Neural cell (in vitro differentiated cells): ENCODE data around the gene TMEM9. TPM values are rescaled to one million over a fixed set of nuclear protein-coding genes. Genes with fewer than 3 reads are reported as not detected.

Source experiments
- H2AFZ ChIP-seq: fragments of 200-600, 300-800 bp; sonication (generic), shearing (Covaris generic); 2 replicates; pipeline ENCODE4 v1.6.0; 2014; ENCODE audit warnings: low read depth, mild to moderate bottlenecking, antibody characterized with exemption, low read length, moderate library complexity
- H3F3A ChIP-seq: fragments of 200-600 bp; shearing (Covaris generic); 2 replicates; pipeline ENCODE4 v1.6.1; 2016; ENCODE audit warnings: mild to moderate bottlenecking, moderate library complexity, mixed read lengths, antibody characterized with exemption, low read length; ENCODE audit not compliant: insufficient read depth, poor library complexity, severe bottlenecking
- H3K27ac ChIP-seq: fragments of 200-600, 300-800 bp; sonication (generic), shearing (Covaris generic); 2 replicates; pipeline ENCODE4 v1.5.1; 2014; ENCODE audit warnings: mild to moderate bottlenecking, low read length, moderate library complexity
- H3K27me3 ChIP-seq: fragments of 300-800, 200-600 bp; sonication (generic), shearing (Covaris generic); 2 replicates; pipeline ENCODE4 v1.6.0; 2014; ENCODE audit warnings: mild to moderate bottlenecking, low read depth, low read length, moderate library complexity; ENCODE audit not compliant: insufficient read depth
- H3K36me3 ChIP-seq: fragments of 300-800, 200-600 bp; sonication (generic), shearing (Covaris generic); 2 replicates; pipeline ENCODE4 v1.5.1; 2014; ENCODE audit warnings: mild to moderate bottlenecking, antibody characterized with exemption, low read length, moderate library complexity; ENCODE audit not compliant: insufficient read depth
- H3K4me2 ChIP-seq: fragments of 300-800, 200-600 bp; sonication (generic), shearing (Covaris generic); 2 replicates; pipeline ENCODE4 v1.6.0; 2014; ENCODE audit warnings: mild to moderate bottlenecking, low read length
- H3K4me3 ChIP-seq: fragments of 300-800, 200-600 bp; sonication (generic), shearing (Covaris generic); 2 replicates; pipeline ENCODE4 v1.5.1; 2014; ENCODE audit warnings: mild to moderate bottlenecking, low read length, moderate library complexity
- H3K79me2 ChIP-seq: fragments of 200-600 bp; shearing (Covaris generic); replicated peaks from 2 replicates; pipeline ENCODE4 v1.6.0; 2014; ENCODE audit warnings: mild to moderate bottlenecking, low read length, moderate library complexity; ENCODE audit not compliant: insufficient read depth
- H3K9ac ChIP-seq: fragments of 300-800, 200-600 bp; sonication (generic), shearing (Covaris generic); 2 replicates; pipeline ENCODE4 v1.6.1; 2016; ENCODE audit warnings: mild to moderate bottlenecking, low read length, mixed read lengths
- H3K9me2 ChIP-seq: fragments of 200-600 bp; shearing (Covaris generic); 2 replicates; pipeline ENCODE4 v1.6.1; 2016; ENCODE audit warnings: mild to moderate bottlenecking, low read length, mixed read lengths; ENCODE audit not compliant: insufficient read depth
- H3K9me3 ChIP-seq: fragments of 200-600, 300-800 bp; sonication (generic), shearing (Covaris generic); 2 replicates; pipeline ENCODE4 v1.6.1; 2016; ENCODE audit warnings: mild to moderate bottlenecking, mixed run types, low read length, moderate library complexity, mixed read lengths
- H4K20me1 ChIP-seq: fragments of 200-600 bp; shearing (Covaris generic); 2 replicates; pipeline ENCODE4 v1.6.1; 2016; ENCODE audit warnings: mild to moderate bottlenecking, mixed run types; ENCODE audit not compliant: insufficient read depth
- CTCF ChIP-seq: fragments of 450-650 bp; IDR thresholded peaks from 2 replicates; pipeline ENCODE4 v1.5.1; 2014; ENCODE audit warnings: antibody characterized with exemption, mild to moderate bottlenecking, moderate library complexity; ENCODE audit not compliant: poor library complexity, severe bottlenecking
- EP300 ChIP-seq: fragments of 450-650 bp; conservative IDR thresholded peaks from 2 replicates; pipeline ENCODE4 v1.6.1; 2014; ENCODE audit warnings: antibody characterized with exemption, mild to moderate bottlenecking, moderate library complexity; ENCODE audit not compliant: poor library complexity, severe bottlenecking
- EZH2 ChIP-seq: fragments of 200-600, 300-800 bp; shearing (Covaris generic), sonication (generic); IDR thresholded peaks from 2 replicates; pipeline ENCODE4 v1.6.1; 2014; ENCODE audit warnings: antibody characterized with exemption, low read length, borderline replicate concordance, mild to moderate bottlenecking; ENCODE audit not compliant: insufficient read depth, poor library complexity, severe bottlenecking
- MXI1 ChIP-seq: fragments of 450-650 bp; conservative IDR thresholded peaks from 2 replicates; pipeline ENCODE4 v1.6.1; 2014; ENCODE audit warnings: antibody characterized with exemption, mild to moderate bottlenecking; ENCODE audit not compliant: poor library complexity, severe bottlenecking
- POLR2AphosphoS5 ChIP-seq: IDR thresholded peaks from 2 replicates; pipeline ENCODE4 v1.6.1; 2012
- RAD21 ChIP-seq: fragments of 450-650 bp; conservative IDR thresholded peaks from 2 replicates; pipeline ENCODE4 v1.6.1; 2014; ENCODE audit warnings: antibody characterized with exemption, mild to moderate bottlenecking, moderate library complexity
- REST ChIP-seq: IDR thresholded peaks from 2 replicates; pipeline ENCODE4 v1.6.1; 2012; ENCODE audit warnings: borderline replicate concordance
- SMC3 ChIP-seq: fragments of 450-650 bp; conservative IDR thresholded peaks from 2 replicates; pipeline ENCODE4 v1.6.1; 2014; ENCODE audit warnings: antibody characterized with exemption, mild to moderate bottlenecking, moderate library complexity; ENCODE audit not compliant: poor library complexity
- TAF1 ChIP-seq: IDR thresholded peaks from 2 replicates; pipeline ENCODE4 v1.6.1; 2012; ENCODE audit warnings: low read depth
- polyA plus RNA-seq: library from polyadenylated mRNA; depleted of rRNA; stranded (reverse); fragments of >200 nt; gene quantifications from 2 replicates; pipeline ENCODE4 v1.2.3, GENCODE V29; 2014

TMEM9 gene
- polyA plus RNA-seq, 1 donor from 2014 or later: 182 TPM

- Histone ChIP-seq H3K36me3 (no peaks in the 10 kb centered on the region), H3K27me3 (no peaks in the 10 kb centered on the region), H3K79me2 (no peaks in the 10 kb centered on the region), H3K9me2 (no peaks in the 10 kb centered on the region), H3K4me3 (no peak overlapping the region), H3K4me2 (no peak overlapping the region), H3K27ac (no peak overlapping the region), H2AFZ (no peak overlapping the region), H3F3A (no peaks in the 10 kb centered on the region), H3K9me3 (no peaks in the 10 kb centered on the region), H3K9ac (no peak overlapping the region), H4K20me1 (no peaks in the 10 kb centered on the region)
- TF ChIP-seq TAF1 (no peak), EZH2 (no peak)
Observed at GRCh38 chr1:201191653-201192260, 37.5 kb upstream of the TMEM9 start.

- no peak within 1 kb of the TSS for H3K4me3 ChIP-seq
- no peaks in the 10 kb centered on the region for H3K9me2 ChIP-seq
- H2AFZ ChIP-seq: no peak within 1 kb of the TSS
- H3K27ac ChIP-seq: no peak within 1 kb of the TSS
- no peaks in the 10 kb centered on the region for H3F3A ChIP-seq
- no peaks in the 10 kb centered on the region for H3K9me3 ChIP-seq
- H3K9ac ChIP-seq: no peak within 1 kb of the TSS
- no peaks in the 10 kb centered on the region for H4K20me1 ChIP-seq
- no peaks in the 10 kb centered on the region for H3K36me3 ChIP-seq
- no peak for TF ChIP-seq CTCF
- TF ChIP-seq SMC3: no peak
- no peak for TF ChIP-seq RAD21
- no peak for TF ChIP-seq EP300
- TF ChIP-seq POLR2AphosphoS5: no peak
- no peak for TF ChIP-seq TAF1
- TF ChIP-seq EZH2: no peak
- TF ChIP-seq MXI1: no peak
- no peak for TF ChIP-seq REST
- H3K4me2 ChIP-seq: no peak within 1 kb of the TSS
- no peaks in the 10 kb centered on the region for H3K79me2 ChIP-seq
- no peaks in the 10 kb centered on the region for H3K27me3 ChIP-seq
Observed at GRCh38 chr1:201190624-201191051, 36.4 kb upstream of the TMEM9 start, which contains the start of gene IGFN1. IGFN1 (plus strand) TSS chr1:201190824; CDS start chr1:201193294, 2,470 bp downstream.
